Spleen (tissue), 11 donors: Measurements from ENCODE around the gene NT5C1A. TPM values are rescaled to one million over a fixed set of nuclear protein-coding genes. Genes with fewer than 3 reads are reported as not detected.

ENCODE experiments used
- DNase-seq: peaks from one replicate; pipeline ENCODE4 v3.0.0-alpha.2; 2020
- H3K27ac ChIP-seq, 8 donors: fragments of 200-600 bp; sonication (generic) in 7 of 8; 1 replicate in 4 of 8; 2 replicates in 4 of 8; pipeline versions ENCODE4 v1.5.0 to v1.8.0; 2016 to 2021; ENCODE audit warnings: inconsistent platforms in 4 of 8, mild to moderate bottlenecking in 4 of 8, moderate library complexity in 1 of 8
- H3K27me3 ChIP-seq, 7 donors: fragments of 200-600 bp; sonication (generic) in 6 of 7; replicated peaks in 1 of 7; 1 replicate in 4 of 7; 2 replicates in 3 of 7; pipeline versions ENCODE4 v1.5.0 to v1.8.0; 2016 to 2021; ENCODE audit warnings: inconsistent platforms in 3 of 7, mild to moderate bottlenecking in 1 of 7
- H3K36me3 ChIP-seq, 6 donors: fragments of 200-600 bp; sonication (generic) in 5 of 6; 1 replicate in 4 of 6; 2 replicates in 2 of 6; pipeline versions ENCODE4 v1.5.0 to v1.8.0; 2016 to 2021; ENCODE audit warnings: inconsistent platforms in 2 of 6
- H3K4me1 ChIP-seq, 6 donors: fragments of 200-600 bp; sonication (generic) in 5 of 6; 1 replicate in 3 of 6; 2 replicates in 3 of 6; pipeline versions ENCODE4 v1.5.0 to v1.8.0; 2016 to 2021; ENCODE audit warnings: inconsistent platforms in 3 of 6
- H3K4me3 ChIP-seq, 8 donors: fragments of 200-600 bp; sonication (generic) in 7 of 8; 1 replicate in 4 of 8; 2 replicates in 4 of 8; pipeline versions ENCODE4 v1.5.0 to v1.8.0; 2016 to 2021; ENCODE audit warnings: inconsistent platforms in 4 of 8, mild to moderate bottlenecking in 4 of 8, moderate library complexity in 2 of 8
- H3K9me3 ChIP-seq, 8 donors: fragments of 200-600 bp; sonication (generic) in 7 of 8; 1 replicate in 4 of 8; 2 replicates in 4 of 8; pipeline versions ENCODE4 v1.5.0 to v1.8.0; 2016 to 2021; ENCODE audit warnings: inconsistent platforms in 4 of 8
- CTCF ChIP-seq, 11 experiments: fragments of 200-600 bp in 7 of 11; fragments of 450-650 bp in 4 of 11; sonication (generic) in 4 of 11; IDR thresholded peaks in 8 of 11; conservative IDR thresholded peaks in 3 of 11; 1 replicate in 7 of 11; 2 replicates in 4 of 11; pipeline versions ENCODE4 v1.4.0 to v1.8.0; 2016 to 2021; ENCODE audit warnings: antibody characterized with exemption in 11 of 11, inconsistent platforms in 4 of 11, mild to moderate bottlenecking in 1 of 11
- POLR2A ChIP-seq, 3 donors: fragments of 450-650 bp; IDR thresholded peaks; one replicate each; pipeline ENCODE4 v1.5.1; 2017; ENCODE audit warnings: antibody characterized with exemption in 3 of 3, mild to moderate bottlenecking in 1 of 3
- POLR2AphosphoS5 ChIP-seq, 3 donors: sonication (generic); formaldehyde crosslinking; IDR thresholded peaks; one replicate each; pipeline ENCODE4 v1.5.1; 2017; ENCODE audit warnings: antibody characterized with exemption in 3 of 3
- WGBS, 5 donors: extraction: QIAGEN DNeasy Blood & Tissue Kit in 3 of 5; methylation state at CpG; one replicate each; pipeline versions ENCODE4 v1.1.5 to v1.1.7; 2013 to 2018; 5-methylcytosine and 5-hydroxymethylcytosine counted together
- intact Hi-C: fragments of 100-400 bp; cut with DNase I; formaldehyde crosslinking; loops from one replicate; pipeline ENCODE4 v1.15.0; 2023; ENCODE audit warnings: low total_unique reads
- polyA plus RNA-seq, 3 donors: library from polyadenylated mRNA; stranded (reverse); fragments of 200-250 nt; gene quantifications; one replicate each; pipeline ENCODE4 v1.2.1, GENCODE V29; 2013
- total RNA-seq, 7 donors: library from RNA; depleted of rRNA in 3 of 7; stranded (reverse); fragments of >200 nt in 3 of 7; fragmentation: NEBNext Ultra II Directional in 4 of 7; extraction: Animal tissue kit (Norgen Biotek cat#: 25700) in 4 of 7; gene quantifications; one replicate each; pipeline versions ENCODE4 v1.1.0 to v1.2.1, GENCODE V29; 2016 to 2021
- donor health status: healthy with polysubstance abuse.
- donor health status: DM: no; HTN: no; CAD: no; lungs with moderate emphysema.
- donor health status: DM: no; HTN: no; CAD: no.
- donor health status: Bipolar disorder and iron deficiency.
- donor health status: healthy.
- donor health status: DM: no; HTN: no; CAD: no.
- donor health status: DM: yes; HTN: yes; CAD: no.

Gene NT5C1A
- total and polyA plus RNA-seq, 10 donors: 0.23 TPM; not detected in 9

DNA sequence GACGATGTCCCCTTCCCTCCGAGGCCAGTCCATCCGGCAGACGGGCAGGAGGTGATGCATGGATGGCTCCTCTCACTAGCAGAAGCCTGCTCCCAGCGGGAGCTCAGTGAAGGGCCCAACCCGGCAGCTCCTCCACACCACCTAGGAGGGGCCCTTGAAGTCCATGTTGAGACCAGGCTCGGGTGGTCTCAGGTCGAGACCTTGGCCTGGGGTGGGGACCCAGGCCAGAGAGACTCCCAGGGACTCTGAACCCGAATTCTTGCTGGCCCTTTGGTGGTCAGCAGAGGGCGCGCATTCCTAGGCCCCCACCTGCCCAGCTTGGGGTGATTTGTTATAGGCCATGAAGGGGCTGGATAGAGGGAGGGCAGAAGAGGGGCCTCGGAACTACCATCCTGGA lies 642 bp upstream of the NT5C1A start:
- TF ChIP-seq CTCF (IDR thresholded peaks at IDR 0.05 in 8 of 11, conservative IDR thresholded peaks at IDR 0.05 in 3 of 11): peak in 6 of 11 experiments; percentile 18 to 51 (median 37)
- TF ChIP-seq POLR2A (IDR thresholded peaks at IDR 0.05): no peak
- H3K36me3 ChIP-seq: no peaks in the 10 kb centered on the region
- H3K4me3 ChIP-seq: peak overlapping the region in 5 of 8 donors; percentile 29 to 63 (median 39)
- no peak overlapping the region for H3K27ac ChIP-seq
- intact Hi-C loops: no loop called here
- WGBS, 5 donors: 8 to 30% (median 27%) methylated on average over 7 to 12 of the region's 12 CpGs
- peaks cover 8 to 21% (median 16%) of the 10 kb centered on the region in 6 donors for H3K4me1 ChIP-seq
- H3K27me3 ChIP-seq: peaks cover 0 to 63% (median 26%) of the 10 kb centered on the region in 7 donors
- no peaks in the 10 kb centered on the region for H3K9me3 ChIP-seq
- DNase-seq: no peak

- Histone ChIP-seq H3K36me3 (no peaks in the 10 kb centered on the region), H3K9me3 (no peaks in the 10 kb centered on the region), H3K4me3 (peak overlapping the region; percentile 11 to 63 (median 32)), H3K27me3 (peaks cover 0 to 65% (median 26%) of the 10 kb centered on the region in 7 donors), H3K4me1 (peaks cover 8 to 21% (median 16%) of the 10 kb centered on the region in 6 donors), H3K27ac (no peak overlapping the region)
- intact Hi-C loops: no loop called here
- no peak for DNase-seq
- TF ChIP-seq POLR2A (IDR thresholded peaks at IDR 0.05) (no peak), CTCF (IDR thresholded peaks at IDR 0.05 in 8 of 11, conservative IDR thresholded peaks at IDR 0.05 in 3 of 11) (no peak), POLR2AphosphoS5 (IDR thresholded peaks at IDR 0.05) (no peak)
- 0 to 6% (median 3%) methylated on average over 7 to 26 of the region's 26 CpGs for WGBS, 5 donors
Observed at GRCh38 chr1:39671433-39671792, 494 bp downstream of the NT5C1A start.

- no peaks in the 10 kb centered on the region for H3K9me3 ChIP-seq
- no peak overlapping the region for H3K4me3 ChIP-seq
- peaks cover 8 to 21% (median 16%) of the 10 kb centered on the region in 6 donors for H3K4me1 ChIP-seq
- intact Hi-C loops: no loop called here
- H3K27me3 ChIP-seq: peaks cover 0 to 69% (median 26%) of the 10 kb centered on the region in 7 donors
- TF ChIP-seq POLR2AphosphoS5 (IDR thresholded peaks at IDR 0.05): no peak
- TF ChIP-seq POLR2A (IDR thresholded peaks at IDR 0.05): no peak
- no peak for TF ChIP-seq CTCF (IDR thresholded peaks at IDR 0.05 in 8 of 11, conservative IDR thresholded peaks at IDR 0.05 in 3 of 11)
- H3K27ac ChIP-seq: no peak overlapping the region
- no peak for DNase-seq
- no peaks in the 10 kb centered on the region for H3K36me3 ChIP-seq
- WGBS, 5 donors: 57 to 79% (median 68%) methylated on average over 1 of the region's 1 CpG
Observed at GRCh38 chr1:39670689-39671088, 1.2 kb downstream of the NT5C1A start.

- intact Hi-C loops: no loop called here
- no peak for DNase-seq
- 85 to 96% (median 93%) methylated on average over 3 of the region's 3 CpGs for WGBS, 5 donors
- no peaks in the 10 kb centered on the region for H3K9me3 ChIP-seq
- H3K27ac ChIP-seq: no peak overlapping the region
- TF ChIP-seq POLR2AphosphoS5 (IDR thresholded peaks at IDR 0.05): no peak
- no peak for TF ChIP-seq CTCF (IDR thresholded peaks at IDR 0.05 in 8 of 11, conservative IDR thresholded peaks at IDR 0.05 in 3 of 11)
- TF ChIP-seq POLR2A (IDR thresholded peaks at IDR 0.05): no peak
- no peaks in the 10 kb centered on the region for H3K36me3 ChIP-seq
- peaks cover 0 to 69% (median 26%) of the 10 kb centered on the region in 7 donors for H3K27me3 ChIP-seq
- H3K4me3 ChIP-seq: no peak overlapping the region
- peaks cover 8 to 21% (median 16%) of the 10 kb centered on the region in 6 donors for H3K4me1 ChIP-seq
Observed at GRCh38 chr1:39668894-39669293, 3.0 kb downstream of the NT5C1A start.
